ENCODE data around the gene NELFE.
A peak's percentile ranks its signal among the peaks of the same experiment; 100 is the strongest.
"Not testable (repeated sequence)": the region's sequence is repeated elsewhere in the genome, so short reads cannot be mapped to it uniquely, and the experiment has no call there.

NELFE gene

GRCh38 chr6:31911826-31912585, 46.8 kb downstream of the NELFE start:
- no peak for DNase-seq

DNA sequence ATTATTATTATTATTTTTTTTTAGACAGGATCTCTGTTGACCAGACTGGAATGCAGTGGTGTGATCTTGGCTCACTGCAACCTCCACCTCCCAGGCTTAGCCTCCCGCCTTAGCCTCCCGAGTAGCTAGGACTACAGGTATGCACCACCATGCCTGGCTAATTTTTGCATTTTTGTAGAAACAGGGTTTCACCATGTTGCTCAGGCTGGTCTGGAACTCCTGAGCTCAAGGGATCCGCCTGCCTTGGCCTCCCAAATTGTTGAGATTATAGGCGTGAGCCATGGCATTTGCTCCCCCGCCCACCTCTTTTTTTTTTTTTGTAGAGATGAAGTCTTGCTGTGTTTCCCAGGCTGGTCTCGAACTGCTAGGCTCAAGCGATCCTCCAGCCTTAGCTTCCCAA, 49.5 kb downstream of the NELFE start:
- DNase-seq, result not testable (repeated sequence)

GRCh38 chr6:31908791-31909190, 50.0 kb downstream of the NELFE start:
- no peak for DNase-seq

- DNase-seq, result not testable (repeated sequence)
These were observed 50.5 kb downstream of the NELFE start for GRCh38 chr6:31908255-31908654.

DNA sequence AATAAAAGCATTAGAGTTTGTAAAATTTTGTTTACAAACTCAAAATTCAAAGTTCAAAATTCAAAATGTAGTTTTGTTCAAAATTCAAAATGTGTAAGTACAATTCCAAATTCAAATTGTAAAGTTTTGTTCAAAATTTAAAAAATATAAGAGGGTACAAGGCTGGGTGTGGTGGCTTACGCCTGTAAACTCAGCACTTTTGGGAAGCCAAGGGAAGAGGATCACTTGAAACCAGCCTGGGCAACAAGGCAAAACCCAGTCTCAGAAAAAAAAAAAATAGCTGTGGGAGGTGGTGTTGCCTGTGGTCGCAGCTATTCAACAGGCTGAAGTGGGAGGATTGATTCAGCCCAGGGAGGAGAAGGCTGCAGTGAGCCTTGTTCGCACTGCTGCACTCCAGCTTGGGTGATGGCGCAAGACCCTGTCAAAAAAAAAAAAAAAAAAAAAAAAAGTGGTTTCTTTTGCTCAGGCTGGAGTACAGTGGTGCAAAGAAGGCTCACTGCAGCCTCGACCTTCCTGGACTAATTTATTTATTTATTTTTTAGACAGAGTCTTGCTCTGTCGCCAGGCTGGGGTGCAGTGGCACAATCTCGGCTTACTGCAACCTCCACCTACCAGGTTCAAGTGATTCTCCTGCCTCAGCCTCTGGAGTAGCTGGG, 51.5 kb downstream of the NELFE start:
- DNase-seq, result peak; percentile 42

- DNase-seq, result not testable (repeated sequence)
These were observed 52.0 kb downstream of the NELFE start for GRCh38 chr6:31906727-31907126.

DNA sequence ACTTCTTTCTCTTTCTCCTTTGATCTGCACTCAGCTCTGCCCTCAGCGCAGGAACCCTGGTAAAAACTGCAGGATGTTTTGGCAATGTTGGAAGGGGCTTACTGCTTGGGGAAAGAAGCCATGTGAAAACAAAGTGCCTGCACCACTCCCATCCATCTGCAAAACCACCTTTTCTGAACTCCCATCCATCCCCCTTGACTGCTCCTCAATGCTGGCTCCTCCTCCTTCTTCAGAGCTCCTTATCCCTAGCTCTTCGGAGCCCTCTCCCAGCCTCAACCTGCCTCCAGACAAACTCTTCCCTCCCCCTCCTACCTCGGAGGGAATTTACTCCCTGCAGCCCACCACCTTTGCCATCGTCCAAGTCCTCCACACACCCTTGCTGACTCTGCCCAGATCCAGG, 52.6 kb downstream of the NELFE start:
- no peak for DNase-seq

- no peak for DNase-seq
These were observed 53.7 kb downstream of the NELFE start for GRCh38 chr6:31905041-31905440.

DNA sequence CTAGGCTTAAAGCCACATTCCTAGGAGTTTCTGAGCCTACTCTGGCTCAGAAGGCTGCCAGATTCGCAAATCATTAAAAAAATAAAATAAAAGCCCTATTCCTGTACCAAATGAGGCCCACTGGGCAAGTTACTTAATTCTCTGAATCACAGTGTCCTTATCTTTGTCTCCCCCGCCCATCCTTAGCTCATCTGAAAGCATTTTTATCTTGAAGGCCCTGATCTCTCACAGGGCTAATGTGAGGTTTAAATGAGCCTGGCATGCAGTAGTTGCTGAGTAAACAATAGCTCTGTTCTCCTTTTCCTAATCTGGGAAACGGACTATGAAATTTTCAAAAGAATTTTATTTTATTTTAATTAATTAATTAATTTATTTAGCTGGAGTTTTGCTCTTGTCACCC, 54.8 kb downstream of the NELFE start:
- DNase-seq, result no peak

All from DMS79 (cell line).